ENCODE measurements around the gene EED. TPM values are rescaled to one million over a fixed set of nuclear protein-coding genes. Genes with fewer than 3 reads are reported as not detected.

Gene EED
- total RNA-seq, 1 experiment from 2014 or later = 68.3 TPM

DNA sequence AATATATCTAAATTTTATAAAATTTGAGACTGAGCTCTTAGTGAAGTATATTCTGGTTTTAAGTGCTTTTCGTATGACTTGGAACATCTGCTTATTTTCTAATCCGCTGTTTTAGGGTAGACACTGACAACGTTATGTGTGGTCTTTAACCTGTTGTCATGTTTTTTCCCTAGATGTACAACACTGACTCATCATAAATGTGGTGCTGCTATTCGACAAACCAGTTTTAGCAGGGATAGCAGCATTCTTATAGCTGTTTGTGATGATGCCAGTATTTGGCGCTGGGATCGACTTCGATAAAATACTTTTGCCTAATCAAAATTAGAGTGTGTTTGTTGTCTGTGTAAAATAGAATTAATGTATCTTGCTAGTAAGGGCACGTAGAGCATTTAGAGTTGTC lies 33.7 kb downstream of the EED start:
- Histone ChIP-seq H3K27me3 (replicated peaks; ENCODE audit: control insufficient read depth, insufficient read depth, low read length) (no peaks in the 10 kb centered on the region), H3K4me1 (no peaks in the 10 kb centered on the region), H3K36me3 (ENCODE audit: control insufficient read depth, insufficient read depth, low read length) (no peaks in the 10 kb centered on the region), H3K9me3 (no peaks in the 10 kb centered on the region), H3K4me3 (ENCODE audit: low read depth, low read length) (no peak overlapping the region)
- BruUV-seq (replicated peaks) = no TSS peak
- ChIA-PET POLR2A (no interaction called here), CTCF (no interaction called here)
- Mint-ChIP-seq H3K27me3 (ENCODE audit: insufficient read depth, unreplicated experiment) (no peaks in the 10 kb centered on the region), H3K9me3 (ENCODE audit: unreplicated experiment) (no peaks in the 10 kb centered on the region), H3K4me3 (ENCODE audit: unreplicated experiment) (no peak overlapping the region), H3K27ac (ENCODE audit: unreplicated experiment) (no peak overlapping the region), H3K4me1 (ENCODE audit: low read depth, unreplicated experiment) (peaks cover 10% of the 10 kb centered on the region), H3K36me3 (ENCODE audit: insufficient read depth, unreplicated experiment) (peaks cover 72% of the 10 kb centered on the region)
- DNase-seq = no peak
- TF ChIP-seq CTCF (IDR thresholded peaks at IDR 0.05; ENCODE audit: insufficient read depth in 1 of 2, low read depth in 1 of 2, low read length in 1 of 2, severe bottlenecking in 1 of 2, unreplicated experiment in 1 of 2) = no peak
- intact Hi-C loops (cut with micrococcal nuclease; ENCODE audit: unreplicated experiment) = no loop called here

GRCh38 chr11:86279747-86280146 lies 35.2 kb downstream of the EED start:
- POLR2A ChIA-PET = no interaction called here
- H3K27ac Mint-ChIP-seq (ENCODE audit: unreplicated experiment) = no peak overlapping the region

GRCh38 chr11:86287468-86287796 lies 42.9 kb downstream of the EED start:
- H3K9me3 ChIP-seq = no peaks in the 10 kb centered on the region
- Mint-ChIP-seq H3K27ac (ENCODE audit: unreplicated experiment) (no peak overlapping the region), H3K4me1 (ENCODE audit: low read depth, unreplicated experiment) (no peaks in the 10 kb centered on the region), H3K9me3 (ENCODE audit: unreplicated experiment) (no peaks in the 10 kb centered on the region), H3K36me3 (ENCODE audit: insufficient read depth, unreplicated experiment) (peaks cover 31% of the 10 kb centered on the region), H3K4me3 (ENCODE audit: unreplicated experiment) (no peak overlapping the region), H3K27me3 (ENCODE audit: insufficient read depth, unreplicated experiment) (no peaks in the 10 kb centered on the region)
- TF ChIP-seq CTCF (IDR thresholded peaks at IDR 0.05; ENCODE audit: insufficient read depth in 1 of 2, low read depth in 1 of 2, low read length in 1 of 2, severe bottlenecking in 1 of 2, unreplicated experiment in 1 of 2) = no peak
- BruUV-seq (replicated peaks) = no TSS peak
- intact Hi-C loops (cut with micrococcal nuclease; ENCODE audit: unreplicated experiment) = no loop called here
- ChIA-PET POLR2A (no interaction called here), CTCF (no interaction called here)
- DNase-seq = no peak
- H3K4me3 ChIP-seq (ENCODE audit: low read depth, low read length) = no peak overlapping the region
- no peaks in the 10 kb centered on the region for H3K27me3 ChIP-seq (replicated peaks; ENCODE audit: control insufficient read depth, insufficient read depth, low read length)
- 0 out of 2 replicates have a peak, but pooled peaks cover 4% of the 10 kb centered on the region for H3K4me1 ChIP-seq
- no peaks in the 10 kb centered on the region for H3K36me3 ChIP-seq (ENCODE audit: control insufficient read depth, insufficient read depth, low read length)

More at GRCh38 chr11:86279747-86280146, 35.2 kb downstream of the EED start:
- no peak overlapping the region for H3K4me3 Mint-ChIP-seq (ENCODE audit: unreplicated experiment)
- H3K9me3 Mint-ChIP-seq (ENCODE audit: unreplicated experiment) = no peaks in the 10 kb centered on the region
- H3K4me1 ChIP-seq = no peaks in the 10 kb centered on the region
- intact Hi-C loops (cut with micrococcal nuclease; ENCODE audit: unreplicated experiment) = no loop called here
- H3K4me3 ChIP-seq (ENCODE audit: low read depth, low read length) = no peak overlapping the region
- H3K9me3 ChIP-seq = no peaks in the 10 kb centered on the region
- H3K27me3 ChIP-seq (replicated peaks; ENCODE audit: control insufficient read depth, insufficient read depth, low read length) = no peaks in the 10 kb centered on the region
- H3K36me3 ChIP-seq (ENCODE audit: control insufficient read depth, insufficient read depth, low read length) = no peaks in the 10 kb centered on the region
- DNase-seq = no peak
- CTCF ChIA-PET = no interaction called here
- H3K4me1 Mint-ChIP-seq (ENCODE audit: low read depth, unreplicated experiment) = peaks cover 5% of the 10 kb centered on the region
- no peak for TF ChIP-seq CTCF (IDR thresholded peaks at IDR 0.05; ENCODE audit: insufficient read depth in 1 of 2, low read depth in 1 of 2, low read length in 1 of 2, severe bottlenecking in 1 of 2, unreplicated experiment in 1 of 2)
- no TSS peak for BruUV-seq (replicated peaks)
- H3K36me3 Mint-ChIP-seq (ENCODE audit: insufficient read depth, unreplicated experiment) = peaks cover 65% of the 10 kb centered on the region
- H3K27me3 Mint-ChIP-seq (ENCODE audit: insufficient read depth, unreplicated experiment) = no peaks in the 10 kb centered on the region
